Activated CD8-positive, alpha-beta memory T cell treated with anti-CD3 and anti-CD28 coated beads, Interleukin-2, amount 50 U/mL, for 1 hour (primary cell): ENCODE data around the gene WDR53.
"Not testable (repeated sequence)": the region's sequence is repeated elsewhere in the genome, so short reads cannot be mapped to it uniquely, and the experiment has no call there.

Experiments
- DNase-seq: peaks from one replicate; pipeline ENCODE4 v3.0.0-alpha.2; 2020; ENCODE audit errors: extremely low read depth

The WDR53 gene

DNA sequence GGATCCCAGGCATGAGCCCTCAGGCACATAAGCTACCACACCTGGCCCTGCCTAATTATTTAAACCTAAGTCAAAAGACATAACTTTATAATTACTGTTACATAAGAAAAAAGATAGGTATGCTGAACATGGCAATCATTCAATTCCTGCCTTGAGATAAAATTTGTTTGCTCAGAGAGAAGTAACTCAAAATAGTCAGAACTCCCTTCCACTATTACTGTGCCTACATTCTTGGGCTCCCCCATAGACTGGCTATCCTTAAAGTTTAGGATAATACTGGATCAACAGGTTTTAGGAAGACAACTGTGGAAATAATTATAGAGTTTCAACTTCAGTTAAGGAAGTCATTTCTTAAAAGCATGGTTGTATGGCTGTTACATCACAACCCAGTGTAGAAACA, 9.9 kb downstream of the WDR53 start:
- DNase-seq: no peak

DNA sequence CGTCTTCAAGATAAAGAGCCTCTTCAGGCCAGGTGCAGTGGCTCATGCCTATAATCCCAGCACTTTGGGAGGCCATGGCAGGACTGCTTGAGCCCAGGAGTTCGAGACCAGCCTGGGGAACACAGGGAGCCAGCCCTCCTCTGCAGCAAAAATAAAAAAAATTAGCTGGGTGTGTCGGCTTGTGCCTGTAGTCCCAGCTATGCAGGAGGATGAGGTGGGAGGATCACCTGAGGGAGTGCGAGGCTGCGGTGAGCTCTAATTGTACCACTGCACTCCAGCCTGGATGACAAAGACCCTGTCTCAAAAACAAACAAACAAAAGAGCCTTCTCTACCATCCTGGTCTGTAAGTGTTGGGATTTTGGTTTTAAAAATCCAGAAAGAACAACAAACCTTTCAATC, 11.1 kb downstream of the WDR53 start:
- DNase-seq: no peak

DNA sequence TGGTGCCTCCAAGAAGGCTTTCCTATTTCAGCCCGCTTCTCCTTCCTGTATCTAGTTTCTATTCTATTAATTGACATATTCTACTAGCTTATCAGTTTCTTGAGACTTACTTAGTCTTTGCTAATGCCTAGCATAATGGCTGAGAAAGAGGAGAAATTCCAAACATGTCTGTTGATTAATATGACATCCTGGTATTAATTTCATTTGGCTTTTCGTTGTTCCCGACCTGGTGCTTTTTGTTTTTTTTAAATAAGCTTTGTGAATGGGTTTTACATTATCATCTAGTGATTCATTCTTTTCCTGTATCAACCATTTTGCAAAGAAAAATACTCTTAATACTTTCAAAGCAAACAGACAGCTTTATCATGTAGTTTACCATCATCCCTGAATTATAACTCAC, 13.1 kb downstream of the WDR53 start:
- no peak for DNase-seq

DNA sequence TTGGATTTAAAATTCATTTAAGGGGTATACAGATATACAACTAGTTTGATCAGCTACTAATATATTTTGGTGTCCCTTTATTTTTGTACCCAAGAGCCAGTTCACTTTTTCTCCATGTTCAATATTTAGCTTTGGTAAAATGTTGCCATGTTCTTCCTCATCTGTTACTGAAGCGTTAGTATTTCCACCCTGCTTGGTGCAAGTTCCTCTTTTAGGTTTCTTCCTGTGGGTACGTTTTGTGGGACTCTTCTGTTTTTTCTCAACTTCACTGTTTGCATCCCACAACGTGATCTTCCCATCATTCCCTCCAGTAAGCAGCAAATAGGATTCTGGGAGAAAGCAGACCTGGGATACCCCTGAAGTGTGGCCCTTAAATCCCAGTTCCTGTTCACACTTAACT, 14.1 kb downstream of the WDR53 start:
- no peak for DNase-seq

DNA sequence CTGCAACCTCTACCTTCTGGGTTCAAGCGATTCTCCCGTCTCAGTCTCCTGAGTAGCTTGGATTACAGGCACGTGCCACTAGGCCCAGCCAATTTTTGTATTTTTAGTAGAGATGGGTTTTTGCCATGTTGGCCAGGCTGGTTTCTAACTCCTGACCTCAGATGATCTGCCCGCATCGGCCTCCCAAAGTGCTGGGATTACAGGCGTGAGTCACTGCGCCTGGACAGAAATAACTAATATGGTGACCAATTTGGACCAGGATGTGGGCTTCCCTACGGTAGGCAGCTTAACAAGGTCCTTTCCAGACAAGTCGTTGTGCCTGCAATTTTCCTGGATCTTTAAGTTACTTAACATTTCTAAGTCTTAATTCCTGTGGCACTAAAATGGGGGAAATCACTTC, 14.8 kb downstream of the WDR53 start:
- no peak for DNase-seq

DNA sequence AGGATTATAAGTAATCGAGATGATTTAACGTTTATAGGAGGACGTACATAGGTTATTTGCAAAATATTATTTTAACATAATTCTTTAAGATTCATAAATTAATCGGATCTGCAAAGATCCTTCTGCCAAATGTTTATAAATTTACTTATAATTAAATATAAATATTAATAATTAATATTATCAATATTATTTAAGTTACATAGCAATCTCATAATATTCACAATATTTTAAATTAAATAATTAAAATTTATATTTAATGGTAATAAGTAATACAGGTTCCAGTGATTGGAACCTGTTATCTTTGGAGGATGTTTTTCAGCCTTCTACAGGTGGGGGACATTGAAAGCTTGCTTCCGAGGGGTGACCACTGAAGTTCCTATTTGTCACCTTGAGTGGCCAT, 16.1 kb downstream of the WDR53 start:
- DNase-seq: no peak

DNA sequence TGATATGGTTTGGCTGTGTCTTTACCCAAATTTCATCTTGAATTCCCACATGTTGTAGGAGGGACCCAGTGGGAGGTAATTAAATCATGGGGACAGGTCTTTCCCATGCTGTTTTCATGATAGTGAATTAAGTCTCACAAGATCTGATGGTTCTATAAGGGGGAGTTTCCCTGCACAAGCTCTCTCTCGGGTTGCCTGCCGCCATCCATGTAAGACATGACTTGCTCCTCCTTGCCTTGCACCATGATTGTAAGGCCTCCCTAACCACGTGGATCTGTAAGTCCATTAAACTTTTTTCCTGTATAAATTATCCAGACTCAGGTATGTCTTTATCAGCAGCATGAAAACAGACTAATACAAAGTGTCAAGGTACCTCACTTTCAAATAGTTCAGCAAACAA, 18.2 kb downstream of the WDR53 start:
- DNase-seq: not testable (repeated sequence)

DNA sequence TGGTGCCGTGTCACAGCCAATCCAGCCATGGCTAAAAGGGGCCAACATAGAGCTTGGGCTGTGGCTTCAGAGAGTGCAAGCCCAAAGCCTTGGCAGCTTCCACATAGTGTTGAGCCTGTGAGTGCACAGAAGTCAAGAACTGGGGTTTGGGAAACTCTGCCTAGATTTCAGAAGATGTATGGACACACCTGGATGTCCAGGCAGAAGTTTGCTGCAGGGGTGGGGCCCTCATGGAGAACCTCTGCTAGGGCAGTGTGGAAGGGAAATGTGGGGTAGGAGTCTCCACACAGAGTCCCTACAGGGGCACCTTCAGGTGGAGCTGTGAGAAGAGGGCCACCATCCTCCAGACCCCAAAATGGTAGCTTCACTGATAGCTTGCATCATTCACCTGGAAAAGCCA, 19.0 kb downstream of the WDR53 start:
- DNase-seq: not testable (repeated sequence)

DNA sequence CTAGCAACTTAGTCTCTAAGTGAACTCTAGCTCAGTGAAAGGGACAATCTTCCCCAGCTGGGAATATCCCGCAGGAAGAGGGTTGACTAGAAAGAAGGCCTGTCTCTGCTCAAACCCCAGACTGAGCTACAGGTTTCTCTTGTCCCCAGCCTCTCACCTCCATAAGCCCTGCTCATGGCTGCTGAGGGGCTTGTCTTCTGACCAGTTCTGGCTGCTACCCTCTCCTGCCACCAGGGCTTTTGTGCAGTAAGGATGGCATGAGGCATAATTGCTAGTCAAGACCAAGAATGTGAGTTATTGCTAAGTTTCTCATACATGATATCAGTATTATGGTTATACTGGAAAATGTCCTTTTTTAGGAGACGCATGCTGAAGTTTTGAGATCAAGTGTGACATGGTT, 21.3 kb downstream of the WDR53 start:
- no peak for DNase-seq

DNA sequence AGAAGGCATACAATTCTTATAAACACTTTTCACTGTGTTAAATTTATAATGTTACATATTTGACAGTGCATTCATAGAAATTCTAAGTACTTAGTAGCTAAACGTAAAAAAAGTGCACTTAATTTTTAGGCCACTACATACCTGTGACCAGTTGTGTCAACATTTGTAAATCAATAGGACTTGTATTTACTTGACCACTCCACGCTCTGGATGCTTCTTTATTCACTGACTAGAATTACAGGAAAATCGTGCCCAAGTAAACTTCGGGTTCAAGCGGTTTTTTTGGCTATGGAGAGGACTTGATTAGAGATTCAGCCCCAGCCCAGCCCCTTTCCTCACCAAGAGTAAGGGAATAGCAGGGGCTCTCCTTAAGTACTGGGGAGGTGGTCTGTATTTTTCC, 21.8 kb downstream of the WDR53 start:
- no peak for DNase-seq

DNA sequence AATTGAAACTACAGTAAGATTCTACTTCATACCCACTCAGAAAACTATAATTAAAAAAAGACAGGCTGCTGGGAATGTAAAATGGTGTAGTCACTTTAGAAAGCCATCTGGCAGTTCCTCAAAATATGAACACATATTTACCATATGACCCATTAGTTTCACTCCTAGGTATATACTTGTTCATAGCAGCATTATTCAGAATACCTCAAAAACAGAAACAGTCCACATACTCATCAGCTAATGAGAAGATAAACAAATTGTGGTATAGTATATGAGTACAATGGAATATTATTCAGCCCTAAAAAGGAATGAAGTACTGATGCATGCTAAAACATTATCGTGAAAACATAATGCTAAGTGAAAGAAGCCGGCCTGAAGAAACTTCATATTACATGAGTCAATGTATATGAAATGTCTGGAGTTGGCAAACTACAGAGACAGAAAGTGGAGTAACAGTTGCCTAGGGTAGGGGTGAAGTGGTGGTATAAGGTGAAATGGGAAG, 23.8 kb downstream of the WDR53 start:
- DNase-seq: no peak

DNA sequence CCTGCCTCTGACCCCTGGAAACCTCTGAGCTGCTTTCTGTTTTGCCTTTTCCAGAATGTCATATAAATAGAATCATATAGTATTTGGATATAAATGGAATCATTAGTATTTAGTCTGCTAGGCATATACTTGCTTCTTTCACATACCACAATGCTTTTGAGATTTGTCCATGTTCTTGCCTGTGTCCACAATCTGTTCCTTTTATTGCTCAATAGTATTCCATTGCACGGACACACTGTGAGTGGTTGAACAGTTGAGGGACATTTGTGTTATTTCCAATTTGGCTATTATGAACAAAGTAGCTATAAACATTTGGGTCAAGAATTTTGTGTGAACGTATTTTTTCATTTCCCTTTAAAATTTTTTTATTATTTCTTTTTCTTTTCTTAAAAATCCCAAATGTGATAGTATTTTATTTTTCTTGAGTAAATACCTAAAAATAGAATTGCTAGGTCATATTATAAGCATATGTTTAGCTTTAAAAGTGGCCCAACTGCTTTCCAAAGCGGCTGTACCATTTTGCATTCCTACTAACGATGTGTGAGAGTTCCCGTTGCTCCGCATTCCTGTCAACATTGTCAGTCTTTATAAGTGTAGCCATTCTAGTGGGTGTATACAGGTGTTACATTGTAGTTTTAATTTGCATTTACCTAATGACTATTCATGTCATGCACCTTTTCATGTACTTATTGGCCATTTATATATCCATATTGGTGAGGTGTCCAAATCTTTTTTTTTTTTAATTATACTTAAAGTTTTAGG, 26.5 kb downstream of the WDR53 start:
- DNase-seq: no peak

DNA sequence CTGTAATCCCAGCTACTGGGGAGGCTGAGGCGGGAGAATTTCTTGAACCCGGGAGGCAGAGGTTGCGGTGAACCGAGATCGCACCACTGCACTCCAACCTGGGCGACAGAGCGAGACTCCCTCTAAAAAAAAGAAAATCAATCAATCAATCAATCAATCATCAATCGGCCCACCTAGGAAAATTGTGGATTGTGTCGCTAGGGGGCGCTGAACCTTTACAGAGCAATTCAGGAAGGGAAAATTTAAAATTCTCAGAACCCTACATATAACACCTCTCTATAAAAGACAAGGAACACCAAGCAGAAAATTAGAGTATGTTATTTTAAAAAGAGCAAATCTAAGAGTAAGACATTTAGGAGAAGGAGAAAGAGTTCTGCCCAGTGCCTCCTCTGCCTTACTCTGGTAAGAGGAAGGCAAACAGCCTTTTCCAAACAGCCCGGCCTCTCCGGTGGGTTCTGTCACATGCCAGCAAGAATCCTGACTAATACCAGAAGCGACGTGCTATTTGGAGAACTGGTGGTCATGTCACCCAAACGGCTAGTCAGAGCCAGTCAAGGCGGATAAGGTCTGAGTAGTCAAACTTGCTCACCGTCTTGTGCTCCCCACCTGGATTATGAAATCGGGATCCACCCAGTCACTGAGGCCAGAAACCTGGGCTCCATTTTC, 30.9 kb downstream of the WDR53 start:
- DNase-seq: no peak

DNA sequence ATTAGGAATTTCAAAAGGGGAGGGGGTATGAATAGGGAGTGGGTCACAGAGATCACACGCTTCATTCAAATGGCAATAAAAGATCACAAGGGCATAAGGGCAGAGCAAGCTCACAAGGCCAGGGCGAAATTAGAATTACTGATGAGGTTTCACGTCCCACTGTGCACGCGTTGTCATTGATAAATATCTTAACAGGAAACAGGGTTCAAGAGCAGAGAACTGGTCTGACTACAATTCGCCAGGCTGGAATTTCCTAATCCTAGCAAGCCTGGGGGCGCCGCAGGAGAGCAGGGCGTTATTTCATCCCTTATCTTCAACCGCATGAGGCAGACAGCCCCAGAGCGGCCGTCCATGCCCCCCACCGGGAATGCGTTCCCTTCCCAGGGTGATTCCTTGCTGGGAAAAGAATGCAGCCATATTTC, 35.1 kb downstream of the WDR53 start:
- DNase-seq: no peak

DNA sequence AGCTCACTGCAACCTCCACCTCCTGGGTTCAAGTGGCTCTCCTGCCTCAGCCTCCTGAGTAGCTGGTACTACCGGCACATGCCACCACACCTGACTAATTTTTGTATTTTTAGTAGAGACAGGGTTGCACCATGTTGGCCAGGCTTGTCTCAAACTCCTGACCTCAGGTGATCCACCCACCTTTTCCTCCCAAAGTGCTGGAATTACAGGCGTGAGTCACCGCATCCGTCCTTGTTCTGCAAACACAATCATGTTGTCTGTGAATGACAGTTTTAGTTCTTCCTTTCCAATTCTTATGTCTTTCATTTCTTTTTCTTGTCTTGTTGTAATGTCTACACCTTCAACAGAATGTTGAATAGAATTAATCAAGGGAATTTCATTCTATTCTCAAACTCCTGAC, 36.9 kb downstream of the WDR53 start:
- no peak for DNase-seq

DNA sequence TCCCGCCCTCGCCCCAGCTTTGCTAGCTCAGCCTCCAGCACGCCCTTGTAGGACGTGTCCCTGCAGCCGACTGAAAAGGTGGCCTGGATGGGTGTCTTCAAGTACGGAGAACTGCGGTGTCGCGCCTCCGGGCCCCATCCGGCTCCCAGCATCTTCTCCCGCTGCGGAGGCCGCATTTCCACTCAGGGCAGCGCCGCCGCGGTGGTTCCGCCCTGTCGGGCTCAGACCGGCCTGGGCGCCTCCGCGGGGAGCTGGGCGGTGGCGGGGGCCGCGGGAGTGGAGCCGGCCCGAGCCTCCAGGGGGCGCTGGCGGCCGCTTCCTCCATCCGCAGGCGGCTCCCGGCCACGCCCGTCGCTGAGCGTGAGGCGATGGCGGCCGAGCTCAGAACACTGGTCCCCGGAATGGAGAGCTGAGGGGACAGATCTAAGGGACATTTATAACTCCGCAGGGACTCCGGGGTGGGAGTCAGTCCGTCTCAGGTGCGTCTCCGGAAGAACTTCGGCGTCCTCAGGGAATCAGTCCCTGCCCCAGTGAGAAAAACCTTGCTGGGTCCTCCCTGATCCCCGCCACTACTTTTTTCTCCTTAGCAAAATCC, 39.6 kb downstream of the WDR53 start:
- DNase-seq: no peak

DNA sequence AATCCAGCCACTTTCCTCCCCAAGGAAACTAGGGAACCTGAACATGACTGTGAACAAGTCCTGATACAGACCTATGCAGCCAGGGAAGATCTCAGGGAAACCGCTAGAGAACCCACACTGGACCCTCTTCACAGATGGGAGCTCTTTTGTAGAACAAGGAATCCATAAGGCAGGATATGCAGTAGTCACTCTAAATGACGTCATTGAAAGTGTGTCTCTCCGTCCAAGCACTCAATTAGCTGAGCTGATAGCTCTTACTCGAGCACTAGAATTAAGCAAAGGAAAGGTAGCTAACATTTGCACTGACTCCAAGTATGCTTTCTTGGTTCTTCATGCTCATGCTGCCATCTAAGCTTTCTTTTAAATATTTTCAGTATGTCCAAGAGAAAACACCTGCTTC, 43.2 kb downstream of the WDR53 start:
- DNase-seq: no peak

DNA sequence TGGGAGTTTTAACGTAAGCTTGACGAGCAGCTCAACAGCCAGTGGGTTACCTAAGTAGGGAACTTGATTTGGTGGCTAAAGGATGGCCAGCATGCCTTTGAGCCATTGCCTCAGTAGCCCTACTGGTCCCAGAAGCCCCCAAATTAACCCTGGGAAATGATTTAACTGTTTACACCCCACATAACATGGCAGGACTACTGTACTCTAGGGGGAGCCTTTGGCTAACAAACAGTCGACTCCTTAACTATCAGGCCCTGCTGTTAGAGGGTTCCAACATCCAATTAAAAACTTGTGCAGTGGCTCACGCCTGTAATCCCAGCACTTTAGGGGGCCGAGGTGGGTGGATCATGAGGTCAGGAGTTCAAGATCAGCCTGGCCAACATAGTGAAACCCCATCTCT, 43.8 kb downstream of the WDR53 start:
- DNase-seq: no peak

DNA sequence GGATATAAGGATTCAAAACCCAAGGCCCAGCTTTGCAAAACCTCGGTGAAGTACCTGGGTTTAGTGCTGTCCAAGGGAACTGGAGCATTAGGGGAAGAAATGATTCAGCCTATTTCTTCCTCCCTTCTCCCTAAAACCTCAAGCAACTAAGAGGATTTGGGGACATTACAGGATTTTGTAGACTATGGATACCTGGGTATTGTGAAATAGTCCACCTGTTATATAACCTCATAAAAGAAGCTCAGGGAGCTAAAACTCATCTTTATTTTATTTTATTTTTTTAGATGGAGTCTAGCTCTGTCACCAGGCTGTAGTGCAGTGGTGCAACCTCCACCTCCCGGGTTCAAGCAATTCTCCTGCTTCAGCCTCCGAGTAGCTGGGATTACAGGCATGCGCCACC, 44.5 kb downstream of the WDR53 start:
- no peak for DNase-seq

DNA sequence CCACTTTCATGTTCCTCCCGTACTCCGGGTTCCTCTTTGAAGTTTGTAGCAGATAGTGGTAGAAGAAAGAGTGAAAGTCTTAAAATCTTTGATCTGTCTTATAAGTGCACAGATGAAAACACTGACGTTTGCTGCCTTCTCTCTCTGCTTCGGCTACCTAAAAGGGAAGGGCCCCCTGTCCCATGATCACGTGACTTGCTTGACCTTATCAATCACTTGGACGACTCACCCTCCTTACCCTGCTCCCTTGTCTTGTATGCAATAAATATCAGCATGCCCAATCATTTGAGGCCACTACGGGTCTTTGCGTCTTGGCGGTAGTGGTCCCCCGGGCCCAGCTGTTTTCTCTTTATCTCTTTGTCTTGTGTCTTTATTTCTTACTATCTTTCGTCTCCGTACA, 47.1 kb downstream of the WDR53 start:
- DNase-seq: not testable (repeated sequence)

DNA sequence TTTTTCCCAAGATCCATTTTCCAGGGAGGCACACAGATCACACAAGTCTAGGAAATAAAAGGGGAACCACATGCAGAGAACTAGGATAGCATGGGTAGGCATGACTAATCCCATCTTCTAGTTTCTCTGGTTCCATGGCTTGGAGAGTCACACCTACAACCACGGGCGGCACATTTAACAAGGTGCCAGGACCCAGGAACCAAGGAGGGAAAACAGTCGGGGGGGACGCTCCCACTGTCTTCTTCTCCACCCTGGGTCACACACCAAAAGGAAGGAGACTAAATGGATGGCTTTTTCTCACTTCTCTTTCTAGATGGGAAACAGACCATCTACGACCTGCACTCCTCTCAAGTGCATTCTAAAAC, 48.7 kb downstream of the WDR53 start:
- no peak for DNase-seq

DNA sequence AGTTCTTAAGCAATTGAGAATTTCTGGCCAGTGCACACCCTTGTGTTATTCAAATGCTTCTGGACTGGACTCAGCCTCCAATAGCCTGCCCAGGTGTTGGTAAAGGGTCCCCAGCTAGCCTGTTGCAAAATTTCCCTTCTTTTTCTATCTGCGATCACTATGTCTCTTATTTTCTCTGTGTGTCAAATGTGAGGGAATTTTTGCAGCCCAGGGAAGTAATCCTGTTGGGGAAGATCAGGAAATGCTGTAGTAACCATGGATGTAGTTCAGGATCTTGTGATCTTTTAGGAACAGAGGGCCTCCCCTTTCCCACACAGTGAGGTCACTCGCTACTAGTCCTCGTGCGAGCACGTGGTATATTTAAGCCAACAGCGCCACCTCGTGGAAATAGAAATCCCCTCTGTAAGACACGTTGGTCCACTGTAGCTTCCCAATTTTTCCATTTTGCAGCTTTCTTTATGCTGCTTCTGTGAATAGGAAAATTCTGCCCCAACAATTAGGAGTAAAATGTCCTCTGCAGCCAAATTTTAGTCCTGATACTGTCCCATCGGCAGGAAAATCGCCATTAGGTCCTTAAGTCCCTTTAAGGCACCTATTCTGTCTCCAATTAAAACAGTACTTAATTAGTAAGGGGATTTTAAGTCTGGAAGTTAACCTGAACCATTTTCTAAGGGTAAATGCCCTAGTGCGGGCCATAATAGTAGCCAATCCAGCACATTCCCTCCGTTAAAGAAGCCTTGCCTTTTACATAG, 49.2 kb downstream of the WDR53 start:
- no peak for DNase-seq
